ENCODE results near the gene NCK2.

NCK2 gene

DNA sequence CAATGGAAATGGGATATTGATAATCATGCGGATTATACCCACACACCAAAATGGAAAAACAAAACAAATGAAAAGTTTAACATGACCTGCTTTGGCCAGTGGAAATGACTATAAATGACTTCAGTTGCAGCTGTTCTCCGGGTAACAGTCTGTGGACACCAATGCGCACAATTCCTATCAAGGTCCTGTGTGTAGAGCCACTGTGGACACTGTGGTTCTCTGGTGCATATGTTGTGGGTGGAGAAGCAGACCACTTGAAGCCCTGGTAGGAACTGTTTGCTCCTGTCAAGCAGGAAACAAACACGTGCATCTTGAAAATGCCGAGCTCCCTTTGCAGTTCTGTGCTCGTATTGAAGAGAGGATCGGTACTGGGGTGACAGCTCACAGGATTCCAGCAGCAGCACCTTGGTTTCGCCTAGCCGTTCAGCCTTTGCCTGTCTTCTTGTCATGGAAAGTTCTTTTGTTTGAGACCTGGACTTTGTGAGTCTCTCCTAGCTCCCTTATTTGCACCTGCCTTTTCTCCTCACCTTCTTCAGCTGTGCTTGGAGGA, 32.9 kb downstream of the NCK2 start:
- DNase-seq (ENCODE audit: low spot score): no peak

DNA sequence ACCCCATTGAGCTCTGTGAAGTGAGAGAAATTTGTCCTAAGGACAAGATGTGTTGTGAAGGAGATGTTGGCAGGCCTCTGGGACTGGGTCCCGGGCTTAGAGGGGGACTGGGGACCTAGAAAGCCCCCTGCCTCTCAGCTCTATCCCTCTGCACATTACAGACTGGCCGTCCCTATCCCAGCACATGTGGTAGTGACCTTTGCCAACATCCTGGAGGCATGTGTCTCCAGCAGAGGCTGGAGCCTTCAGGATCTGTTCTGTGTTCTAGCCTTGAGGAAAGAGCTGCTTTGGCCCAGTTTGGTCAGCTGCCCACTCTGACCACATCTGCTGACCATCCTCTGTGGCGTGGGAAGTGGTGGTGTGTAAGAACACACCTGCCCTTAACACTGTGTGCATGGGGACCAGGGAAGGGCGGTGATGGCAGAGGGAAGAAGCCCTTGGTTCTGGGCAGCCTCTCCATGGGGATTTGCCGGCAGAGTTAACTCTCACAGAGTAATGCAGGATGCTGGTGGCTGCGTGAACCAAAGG, 33.4 kb downstream of the NCK2 start:
- no peak for DNase-seq (ENCODE audit: low spot score)

DNA sequence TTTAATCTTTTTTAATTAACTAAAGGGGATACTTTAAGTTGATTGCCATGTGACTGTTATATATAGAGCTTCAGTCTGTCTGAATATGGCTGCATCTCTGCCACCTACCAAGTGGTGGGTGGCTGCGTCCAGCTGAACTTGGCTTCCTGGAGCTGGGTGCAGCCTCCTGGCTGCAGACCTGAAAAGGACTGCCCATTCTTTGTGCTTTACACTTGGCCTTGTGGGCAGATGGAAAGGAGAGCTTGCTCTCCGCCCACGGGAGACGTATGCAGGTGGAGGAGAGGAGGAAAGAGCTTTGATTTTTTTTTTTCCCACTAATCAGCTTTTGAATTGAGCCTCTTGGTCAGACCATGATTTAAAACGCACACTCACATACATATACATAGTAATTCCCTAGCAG, 34.7 kb downstream of the NCK2 start:
- DNase-seq (ENCODE audit: low spot score): no peak

DNA sequence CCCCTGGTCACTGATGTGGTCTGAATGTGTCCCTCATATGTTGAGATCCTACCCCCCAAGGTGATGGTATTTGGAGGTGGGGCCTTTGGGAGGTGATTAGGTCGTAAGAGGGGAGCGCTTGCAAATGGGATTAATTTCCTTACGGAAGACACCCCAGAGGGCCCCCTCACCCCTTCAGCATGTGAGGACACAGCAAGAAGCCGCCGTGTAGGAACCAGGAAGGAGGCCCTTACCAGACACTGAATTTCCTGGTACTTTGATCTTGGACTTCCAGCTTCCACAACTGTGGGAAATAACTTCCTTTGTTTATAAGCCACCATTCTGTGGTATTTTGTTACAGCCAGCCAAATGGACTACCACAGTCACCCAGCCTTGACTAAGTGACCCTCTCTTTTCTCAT, 35.9 kb downstream of the NCK2 start:
- DNase-seq (ENCODE audit: low spot score): no peak

DNA sequence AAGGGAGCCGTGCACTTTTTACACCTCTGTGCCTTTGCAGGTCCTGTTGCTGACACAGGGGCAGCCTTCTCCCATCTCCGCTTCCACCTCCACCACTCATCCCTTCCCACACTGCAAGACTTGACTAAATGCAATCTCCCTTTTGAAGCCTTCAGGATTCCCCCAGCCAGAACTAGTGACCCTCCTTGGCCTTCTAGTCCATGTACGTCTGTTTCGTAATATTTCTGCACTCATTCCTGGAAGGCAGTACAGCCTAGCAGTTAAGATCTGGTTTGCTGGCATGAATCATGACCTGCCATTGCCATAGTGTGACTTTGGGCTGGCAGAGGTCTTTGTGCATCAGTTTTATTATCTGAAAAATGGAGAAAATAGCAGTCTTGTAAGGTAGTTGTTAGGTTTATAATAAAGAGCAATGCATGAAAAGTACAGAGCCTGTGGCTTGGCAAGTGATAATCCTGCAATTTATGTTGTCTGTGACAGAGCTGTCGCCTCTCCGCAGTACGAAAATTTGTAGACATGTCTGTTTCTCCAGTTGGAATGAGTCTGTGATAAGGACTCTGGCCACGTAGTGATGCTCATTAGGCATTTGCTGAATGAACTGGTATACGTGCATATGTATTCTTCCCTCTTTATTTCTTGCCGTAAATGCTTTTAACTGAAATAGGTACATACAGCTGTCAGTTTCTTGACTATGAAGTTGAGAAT, 36.7 kb downstream of the NCK2 start:
- DNase-seq (ENCODE audit: low spot score): no peak

DNA sequence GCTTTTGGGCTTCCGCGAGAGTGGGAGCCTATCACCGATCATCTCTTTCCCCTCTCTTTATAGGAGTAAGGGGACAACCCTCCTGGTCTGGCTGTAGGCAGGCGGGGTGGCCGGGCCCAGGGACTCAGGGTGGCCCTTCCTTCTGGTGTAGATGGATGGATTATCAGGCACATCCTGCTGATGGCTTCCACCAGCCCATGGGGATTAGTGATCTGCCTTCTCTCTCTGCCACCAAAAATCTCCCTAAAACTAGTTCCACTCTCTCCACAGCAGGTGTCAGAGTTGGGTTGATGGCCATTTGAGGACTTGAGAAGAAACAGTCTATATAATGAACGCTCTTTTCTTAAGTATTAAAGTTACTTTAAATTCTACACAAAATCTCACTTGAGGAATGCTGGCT, 37.4 kb downstream of the NCK2 start:
- DNase-seq (ENCODE audit: low spot score): no peak

DNA sequence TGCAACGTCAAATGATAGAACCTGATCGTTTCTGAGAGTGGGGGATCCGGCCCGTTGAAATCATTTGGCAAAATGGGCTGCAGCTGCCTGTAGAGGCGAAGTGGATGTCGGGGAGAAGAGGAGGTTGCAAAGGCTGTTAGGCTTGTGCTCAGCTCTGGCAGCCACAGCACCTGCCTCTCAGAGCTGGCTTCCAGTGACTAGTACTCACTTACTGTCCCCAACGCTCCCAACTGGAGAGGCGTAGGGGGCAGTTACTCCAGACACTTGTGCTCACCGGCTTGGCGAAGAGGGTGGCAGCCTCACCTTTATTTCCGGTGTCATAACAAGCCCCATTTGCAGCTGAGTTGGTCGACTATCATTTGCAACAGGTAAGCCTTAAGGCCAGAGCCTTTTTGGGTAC, 37.9 kb downstream of the NCK2 start:
- no peak for DNase-seq (ENCODE audit: low spot score)

DNA sequence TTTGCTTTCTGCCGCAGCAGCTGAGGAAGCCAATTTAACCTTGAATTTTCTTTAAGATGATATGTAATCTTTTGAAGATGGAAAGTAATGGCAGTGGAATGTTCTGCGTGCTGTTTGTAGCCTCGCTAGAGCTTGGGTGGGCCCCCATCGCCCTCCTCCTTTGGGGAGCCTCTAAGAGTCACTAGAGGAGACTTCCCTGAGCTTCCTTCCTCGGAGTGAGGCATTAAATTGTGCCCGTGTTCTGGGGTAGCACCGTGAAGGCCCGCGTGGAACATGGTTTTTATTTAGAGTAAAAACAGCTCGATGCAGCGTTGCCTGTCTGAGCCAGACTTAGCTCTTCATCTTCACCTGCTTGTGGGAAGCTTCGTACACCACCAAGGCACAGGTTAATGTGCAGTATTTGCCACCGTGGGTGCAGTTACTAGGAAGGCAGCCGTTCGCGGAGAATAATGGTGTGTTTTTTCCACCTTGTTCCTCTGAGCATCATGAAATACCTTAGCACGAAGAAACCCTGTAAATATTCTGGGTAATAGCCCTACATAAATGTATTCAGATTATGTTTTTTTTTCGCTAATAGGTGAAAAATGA, 38.5 kb downstream of the NCK2 start:
- DNase-seq (ENCODE audit: low spot score): no peak

DNA sequence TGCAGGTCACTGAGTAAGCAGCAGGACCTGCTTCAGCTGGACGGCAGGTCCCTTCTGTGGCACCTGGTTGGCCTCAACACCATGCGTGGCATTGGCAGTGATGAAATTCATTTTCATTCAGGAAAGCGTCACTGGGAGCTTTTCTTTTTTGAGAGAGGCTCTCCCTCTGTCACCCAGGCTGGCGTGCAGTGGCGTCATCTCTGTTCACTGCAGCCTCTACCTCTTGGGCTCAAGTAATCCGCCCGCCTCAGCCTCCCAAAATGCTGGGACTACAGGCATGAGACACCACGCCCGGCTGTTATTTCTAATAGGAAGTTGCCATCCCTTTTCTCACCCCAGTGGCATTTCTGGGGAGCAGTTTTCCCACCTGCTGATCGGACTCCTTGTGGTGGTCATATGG, 39.3 kb downstream of the NCK2 start:
- DNase-seq (ENCODE audit: low spot score): no peak

DNA sequence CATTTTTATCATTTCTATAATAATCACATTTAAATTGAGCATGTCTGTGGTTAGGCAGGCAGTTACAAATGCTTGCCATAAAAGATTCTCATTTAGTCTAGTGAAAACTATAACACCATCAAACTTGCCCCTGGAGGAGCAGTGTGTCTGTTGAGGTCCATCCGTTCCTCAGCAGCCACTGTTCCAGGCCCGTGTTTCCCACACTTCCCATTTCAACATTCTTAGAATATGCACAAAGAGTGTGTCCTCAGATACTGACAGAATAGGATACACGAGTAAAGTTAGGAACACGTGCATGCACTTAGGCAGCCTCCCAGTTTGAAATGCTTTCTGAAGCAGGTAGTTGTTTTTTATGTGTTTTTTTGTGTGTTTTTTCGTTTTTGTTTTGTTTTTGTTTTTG, 39.9 kb downstream of the NCK2 start:
- DNase-seq (ENCODE audit: low spot score): no peak

DNA sequence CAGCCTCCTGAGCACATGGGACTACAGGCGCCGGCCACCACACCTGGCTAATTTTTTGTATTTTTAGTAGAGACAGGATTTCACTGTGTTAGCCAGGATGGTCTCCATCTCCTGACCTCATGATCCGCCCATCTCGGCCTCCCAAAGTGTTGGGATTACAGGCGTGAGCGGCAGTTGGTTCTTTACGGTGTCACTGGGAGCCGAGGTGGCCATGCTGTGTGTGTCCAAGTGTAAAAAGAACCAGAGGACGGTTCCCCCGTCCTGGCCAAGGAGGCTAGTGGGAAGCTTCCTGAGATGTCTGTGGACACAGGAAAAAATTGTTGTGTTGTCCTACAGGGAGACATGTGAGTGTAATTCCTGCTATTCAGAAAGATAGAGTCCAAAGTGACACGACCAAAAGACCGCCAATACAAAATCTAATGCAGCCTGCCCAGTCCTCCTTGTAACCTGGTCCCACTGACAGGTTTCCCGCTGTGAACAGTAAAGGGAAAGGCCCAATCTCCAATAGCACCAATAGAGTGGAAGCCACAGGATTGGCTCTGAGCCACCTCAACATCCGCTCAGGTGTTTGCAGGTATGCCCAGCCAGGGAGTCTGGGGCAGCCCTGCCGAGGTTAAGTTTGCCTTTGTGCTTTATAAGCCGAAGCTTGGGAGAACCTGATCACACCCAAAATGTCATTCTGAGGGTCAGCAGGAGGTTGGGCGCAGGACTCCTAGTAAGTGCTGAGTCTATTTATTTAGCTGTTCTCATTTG, 40.6 kb downstream of the NCK2 start:
- DNase-seq (ENCODE audit: low spot score): no peak

DNA sequence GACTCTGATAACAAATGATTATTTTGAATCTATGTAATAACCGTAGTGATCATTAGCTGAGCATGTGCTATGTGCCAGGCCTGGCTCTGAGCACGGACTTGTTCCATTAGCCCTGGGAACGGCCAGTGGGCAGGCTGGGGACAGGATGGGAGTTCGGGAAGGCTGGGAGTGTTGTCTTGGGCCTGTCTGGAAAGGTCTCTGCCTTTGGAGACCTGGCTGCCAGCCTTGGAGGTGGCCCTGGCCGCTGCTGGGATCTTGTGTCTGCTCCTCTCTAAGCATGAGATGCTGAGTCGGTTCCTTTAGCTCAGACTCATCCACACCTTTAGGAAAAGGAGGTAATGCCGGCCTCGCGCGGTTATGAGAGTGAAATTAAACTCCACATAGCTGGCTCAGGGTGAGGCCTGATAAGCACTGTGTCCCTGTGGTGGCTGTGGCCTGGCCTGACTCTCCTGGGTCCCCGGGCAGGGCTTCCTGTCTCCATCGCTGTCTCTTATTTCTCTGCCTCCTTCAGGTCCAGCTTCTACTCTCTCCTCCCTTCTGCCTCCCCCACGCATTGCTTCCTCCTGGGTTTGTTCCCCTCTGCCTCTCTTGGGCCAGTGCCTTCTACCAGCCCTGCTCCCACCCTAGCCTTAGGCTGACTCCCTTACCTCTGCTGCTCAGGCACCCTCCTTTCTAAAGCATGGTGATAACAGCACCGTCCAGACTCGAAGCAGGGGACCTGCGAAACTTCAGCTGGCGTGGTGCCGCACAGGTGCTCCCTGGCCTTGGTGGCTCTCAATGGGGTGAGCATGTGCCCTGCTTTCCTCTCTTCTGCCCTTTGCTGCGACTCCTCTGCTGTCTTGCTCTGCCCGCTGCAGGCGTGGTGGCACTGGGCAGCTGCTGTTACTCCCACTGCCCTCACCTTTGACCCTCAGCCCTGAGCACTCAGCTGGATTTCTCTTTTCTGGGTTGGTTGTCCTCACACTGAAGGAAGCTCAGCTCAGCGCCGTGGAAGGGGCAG, 41.8 kb downstream of the NCK2 start:
- no peak for DNase-seq (ENCODE audit: low spot score)

DNA sequence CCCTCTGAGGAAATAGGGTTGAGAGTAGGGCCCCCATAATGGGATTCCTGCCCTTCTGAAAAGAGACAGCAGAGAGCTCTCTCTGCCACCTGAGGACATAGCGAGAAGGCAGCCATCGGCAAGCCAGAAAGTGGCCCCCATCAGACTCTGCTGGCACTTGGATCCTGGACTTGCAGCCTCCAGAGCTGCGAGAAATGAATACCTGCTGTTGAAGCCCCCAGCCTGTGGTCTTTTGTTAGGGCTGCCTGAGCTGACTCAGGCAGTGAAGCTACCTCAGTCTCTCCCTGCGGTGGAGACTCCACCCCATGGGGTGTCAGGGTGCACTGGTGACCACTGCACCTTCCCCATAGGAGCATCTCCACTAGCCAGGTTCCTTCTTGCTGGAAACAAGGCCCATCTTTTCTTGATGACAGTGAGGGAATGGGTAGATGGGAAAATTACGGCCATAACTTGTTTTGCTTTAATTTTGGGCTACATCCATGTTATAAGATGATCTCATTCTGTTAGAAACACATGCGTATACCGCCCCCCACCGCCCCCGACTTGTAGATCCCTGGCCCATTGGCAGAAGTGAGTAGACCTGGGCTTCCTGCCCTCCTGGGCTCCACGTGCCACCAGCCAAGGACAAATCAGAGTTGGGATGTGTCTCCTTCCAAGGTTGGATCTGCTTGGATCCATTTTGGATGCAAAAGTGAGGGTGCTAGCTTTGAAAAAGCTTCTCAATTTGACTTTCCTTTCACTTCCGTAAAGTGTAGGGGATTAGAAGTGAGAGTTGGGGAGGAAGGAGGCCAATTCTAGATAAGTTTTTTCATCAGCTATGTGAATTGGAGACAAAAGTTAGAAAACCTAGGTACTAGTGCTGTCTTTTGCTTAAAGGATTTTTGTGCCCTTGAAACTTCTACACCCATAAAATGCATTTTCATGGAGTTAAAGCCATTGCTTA, 42.9 kb downstream of the NCK2 start:
- no peak for DNase-seq (ENCODE audit: low spot score)

DNA sequence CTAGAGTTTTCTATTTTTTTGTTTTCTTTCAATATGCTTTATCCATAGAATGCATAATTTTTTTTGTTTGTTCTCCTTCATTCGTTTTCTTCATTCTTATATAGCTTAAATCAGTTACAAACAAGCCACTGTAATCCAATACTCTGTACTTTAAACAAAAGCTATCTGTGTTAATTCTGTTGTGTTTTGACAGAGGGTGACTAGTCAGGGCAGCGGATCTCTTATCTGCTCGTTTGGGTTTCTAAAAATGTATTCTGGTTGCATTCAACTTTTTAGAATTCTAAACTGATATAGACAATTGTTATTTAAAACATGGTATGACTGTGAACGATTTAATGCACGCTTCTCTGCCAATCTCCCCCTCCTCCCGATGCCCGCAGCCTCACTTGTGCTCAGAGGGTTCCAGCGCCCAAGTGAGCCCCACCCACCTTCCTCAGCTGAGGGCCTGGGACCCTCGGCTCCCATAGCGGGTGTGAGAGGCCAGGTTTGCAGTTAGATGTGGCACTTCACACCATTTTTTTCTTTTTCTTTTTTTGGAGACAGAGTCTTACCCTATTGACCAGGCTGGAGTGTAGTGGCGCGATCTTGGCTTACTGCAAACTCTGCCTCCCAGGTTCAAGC, 44.1 kb downstream of the NCK2 start:
- DNase-seq (ENCODE audit: low spot score): no peak

DNA sequence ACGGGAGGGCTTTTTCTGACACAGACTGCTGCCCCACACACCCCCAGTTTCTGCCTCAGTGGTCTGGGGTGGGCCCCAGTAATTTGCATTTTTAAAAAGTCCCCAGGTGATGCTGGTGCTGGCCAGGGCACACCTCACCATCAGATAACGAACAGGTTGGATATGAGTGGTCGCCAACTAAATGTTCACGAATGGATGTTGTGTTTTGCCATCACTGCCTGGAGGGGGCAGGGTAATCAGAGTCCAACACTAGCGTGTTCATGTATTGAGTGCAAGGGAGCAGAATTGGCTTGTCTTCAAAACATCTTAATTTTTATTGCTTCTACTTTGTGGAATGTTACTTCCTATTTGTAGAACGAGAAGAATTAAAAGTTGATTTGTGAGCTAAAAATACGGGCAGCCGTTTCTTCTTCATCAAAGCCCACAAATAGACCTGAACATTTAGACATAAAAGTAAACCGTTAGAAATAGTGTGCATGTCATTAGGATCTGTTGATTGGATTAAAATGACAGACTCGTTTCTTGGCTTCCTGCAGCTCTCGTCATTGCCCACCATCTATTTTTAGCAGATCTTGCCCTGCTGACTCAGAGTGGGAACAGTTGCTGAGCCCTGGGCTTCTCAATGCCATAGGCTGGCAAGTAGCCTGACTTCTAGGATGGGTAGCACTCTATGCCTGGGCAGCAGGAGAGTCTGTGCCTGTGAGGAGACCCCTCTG, 45.2 kb downstream of the NCK2 start:
- peak; percentile 75 for DNase-seq (ENCODE audit: low spot score)

DNA sequence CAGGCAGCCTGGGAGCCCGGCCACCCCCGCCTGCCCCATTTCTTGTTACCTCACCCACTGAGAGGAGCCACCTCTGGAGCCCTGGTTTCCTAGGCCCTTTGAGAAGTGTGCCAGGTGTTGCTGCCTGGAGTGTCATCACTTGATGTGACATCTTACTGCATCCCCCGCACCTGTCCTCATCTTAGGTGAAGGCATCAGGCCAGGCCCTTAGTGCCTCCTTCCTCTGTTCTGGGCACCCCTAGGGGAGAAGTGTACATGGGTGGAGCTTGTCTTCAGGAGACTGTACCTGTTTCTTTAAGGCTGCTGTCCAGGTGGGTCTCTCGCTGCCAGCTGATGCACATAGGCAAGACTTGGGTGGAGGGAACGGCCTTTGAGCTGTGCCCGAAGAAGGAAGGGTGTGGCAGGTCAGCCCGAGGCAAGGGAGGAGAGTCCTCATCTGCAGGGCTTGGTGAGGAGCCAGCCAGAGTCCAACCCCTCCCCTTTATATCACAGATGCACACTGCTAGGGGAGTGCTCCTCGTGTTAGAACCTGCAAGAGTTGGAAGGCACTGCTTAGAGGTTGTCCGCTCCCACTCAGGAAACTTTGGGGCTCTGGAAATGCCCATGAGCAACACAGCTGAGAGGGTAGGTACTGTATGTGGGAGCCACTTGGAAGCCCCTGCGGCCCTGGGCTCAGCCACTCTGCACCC, 45.9 kb downstream of the NCK2 start:
- no peak for DNase-seq (ENCODE audit: low spot score)

DNA sequence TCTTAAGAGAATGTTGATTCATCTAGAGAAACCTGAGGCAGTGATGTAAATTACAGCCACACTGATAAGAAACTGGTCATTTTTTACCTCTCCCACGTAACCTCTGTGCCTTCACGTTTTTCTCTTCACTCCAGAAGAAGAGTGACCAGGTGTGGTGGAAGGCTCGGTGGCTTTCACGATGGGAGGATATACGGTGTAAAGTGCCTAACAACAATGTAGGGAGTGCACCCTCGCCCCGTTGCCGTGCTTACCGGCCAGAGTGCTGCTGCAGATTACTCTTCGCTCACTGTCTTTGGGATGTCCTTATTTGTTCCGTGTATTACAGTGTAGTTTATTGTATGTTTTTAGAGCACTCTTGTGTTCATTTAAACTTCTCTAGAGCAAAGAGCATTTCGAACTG, 46.5 kb downstream of the NCK2 start:
- no peak for DNase-seq (ENCODE audit: low spot score)

DNA sequence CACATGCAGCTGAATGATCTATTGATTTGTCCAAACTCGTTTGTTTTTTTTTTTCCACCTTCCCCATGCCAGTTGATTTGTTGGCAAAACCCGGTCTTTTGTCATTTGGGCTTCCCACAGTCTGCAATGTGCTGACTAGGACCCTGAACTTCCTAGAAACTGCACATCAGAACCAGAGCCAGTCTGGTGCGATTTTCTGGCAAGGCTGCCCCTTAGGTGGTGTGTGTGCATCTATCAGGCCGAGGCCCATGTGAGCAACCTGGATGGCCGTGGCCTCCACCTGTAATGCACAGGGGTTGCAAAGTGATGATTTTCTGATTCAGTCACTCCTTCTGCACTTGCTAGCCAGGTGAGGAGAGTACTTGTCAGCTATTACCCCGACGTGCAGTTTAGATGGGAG, 47.8 kb downstream of the NCK2 start:
- no peak for DNase-seq (ENCODE audit: low spot score)
